Hematopoietic multipotent progenitor cell treated with erythropoietin and hydrocortisone succinate and interleukin-3 and kit ligand, for 6 days (in vitro differentiated cells): Measurements from ENCODE around the gene TMEM179B.
A peak's percentile ranks its signal among the peaks of the same experiment; 100 is the strongest.

Source experiments
- DNase-seq: peaks from one replicate; pipeline ENCODE4 v3.0.0-alpha.2; 2015

TMEM179B gene

GRCh38 chr11:62839050-62839945 is 52.1 kb downstream of the TMEM179B start, which contains the start of gene WDR74:
Gene WDR74 (minus strand): TSS chr11:62839590. CDS start chr11:62839570, 20 bp downstream.
- DNase-seq: peak; percentile 97
